HG02588 (cell line): ENCODE measurements around the gene SYNGR3.
"Not testable (repeated sequence)": the region's sequence is repeated elsewhere in the genome, so short reads cannot be mapped to it uniquely, and the experiment has no call there.

Experiments
- ATAC-seq: cut with Tn5 transposase; IDR thresholded peaks from one replicate; pipeline ENCODE4 v1.9.1; 2021; ENCODE audit warnings: mild to moderate bottlenecking, moderate library complexity; ENCODE audit not compliant: unreplicated experiment

The SYNGR3 gene

GRCh38 chr16:1959269-1960039 is 30.3 kb upstream of the SYNGR3 start, which contains the start of gene NDUFB10:
Gene NDUFB10 (plus strand): TSS chr16:1959538. CDS start chr16:1959625, 87 bp downstream.
- ATAC-seq = peak; percentile 83

- no peak for ATAC-seq
These were observed 28.8 kb upstream of the SYNGR3 start for GRCh38 chr16:1960665-1961630.

- no peak for ATAC-seq
These were observed 28.1 kb upstream of the SYNGR3 start for GRCh38 chr16:1961651-1962067.

- not testable (repeated sequence) for ATAC-seq
These were observed 27.3 kb upstream of the SYNGR3 start for GRCh38 chr16:1962161-1963153.

- ATAC-seq = peak; percentile 0
These were observed 25.8 kb upstream of the SYNGR3 start for GRCh38 chr16:1963806-1964505.

- peak; percentile 77 for ATAC-seq
These were observed 25.0 kb upstream of the SYNGR3 start, which contains the start of gene RPS2 for GRCh38 chr16:1964506-1965395. Gene RPS2 (minus strand): TSS chr16:1964826. CDS start chr16:1964625, 201 bp downstream.

- no peak for ATAC-seq
These were observed 24.3 kb upstream of the SYNGR3 start for GRCh38 chr16:1965396-1966001.

DNA sequence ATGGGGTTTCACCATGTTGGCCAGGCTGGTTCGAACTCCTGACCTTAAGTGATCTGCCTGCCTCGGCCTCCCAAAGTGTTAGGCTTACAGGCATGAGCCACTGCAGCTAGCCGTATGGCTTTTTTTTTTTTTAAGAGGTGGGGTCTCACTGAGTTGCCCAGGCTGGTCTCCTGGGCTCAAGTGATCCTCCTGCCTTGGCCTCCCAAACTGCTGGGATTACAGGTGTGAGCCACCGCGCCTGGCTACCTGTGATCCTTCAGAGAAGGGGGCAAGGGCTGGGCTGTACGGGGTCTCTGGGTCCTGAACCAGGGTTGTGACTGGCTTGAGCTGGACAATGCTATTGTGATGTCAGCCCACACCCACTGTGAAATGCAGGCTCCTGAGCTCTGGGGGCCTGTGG is 23.3 kb upstream of the SYNGR3 start, which contains the start of gene RNF151:
TSS of gene RNF151 (plus strand) at position 397 of the 400 bp plus-strand sequence. CDS start 26 bp downstream, outside the sequence.
- no peak for ATAC-seq

- no peak for ATAC-seq
These were observed 21.4 kb upstream of the SYNGR3 start for GRCh38 chr16:1968146-1968953.

DNA sequence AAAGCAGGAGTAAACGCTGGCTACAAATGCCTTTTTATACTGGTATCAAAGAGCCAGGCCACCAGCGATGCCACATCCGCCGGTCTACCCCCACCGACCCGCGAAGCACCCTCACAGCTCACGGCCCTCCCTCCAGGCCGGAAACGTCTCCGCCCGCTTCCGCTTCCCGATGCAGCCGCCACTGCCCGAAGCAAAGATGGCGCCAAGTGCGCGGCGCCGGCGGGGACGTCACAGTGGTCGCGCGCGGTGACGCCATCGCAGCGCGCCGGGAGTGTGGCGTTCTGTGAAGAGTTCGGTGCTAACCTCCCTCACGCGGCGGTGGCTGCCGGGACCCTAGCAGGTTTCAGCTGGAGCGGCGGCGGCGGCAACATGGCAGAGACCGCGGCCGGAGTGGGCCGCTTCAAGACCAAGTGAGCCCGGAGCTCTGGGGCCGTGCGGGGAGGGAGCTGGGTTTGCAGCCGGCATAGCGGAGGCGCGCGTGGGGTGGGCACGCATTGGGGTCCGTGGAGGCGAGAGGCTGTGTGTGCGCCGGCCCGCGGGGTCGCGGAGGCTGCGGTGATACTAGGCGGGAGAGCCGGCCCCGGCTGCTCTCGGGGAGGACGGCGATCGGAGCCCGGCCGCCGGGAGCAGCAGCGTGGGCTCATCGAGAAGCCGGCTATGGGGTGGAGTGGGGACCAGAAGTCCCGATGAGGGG is 17.8 kb upstream of the SYNGR3 start, which contains the start of gene TBL3:
TSS of gene TBL3 (plus strand) at position 258 of the 694 bp plus-strand sequence. CDS start at position 370, 112 bp downstream.
- ATAC-seq = peak; percentile 68

GRCh38 chr16:1972490-1972877 is 17.3 kb upstream of the SYNGR3 start:
- no peak for ATAC-seq

- ATAC-seq = no peak
These were observed 16.2 kb upstream of the SYNGR3 start for GRCh38 chr16:1973461-1974156.

- ATAC-seq = no peak
These were observed 15.4 kb upstream of the SYNGR3 start for GRCh38 chr16:1974157-1975070.

- no peak for ATAC-seq
These were observed 14.1 kb upstream of the SYNGR3 start for GRCh38 chr16:1975432-1976215.
